HK-2 (cell line): Measurements from ENCODE around the gene LRIG1.

ENCODE experiments used
- DNase-seq: peaks from one replicate; pipeline ENCODE4 v3.0.0-alpha.2; 2018; ENCODE audit not compliant: unreplicated experiment

The LRIG1 gene

DNA sequence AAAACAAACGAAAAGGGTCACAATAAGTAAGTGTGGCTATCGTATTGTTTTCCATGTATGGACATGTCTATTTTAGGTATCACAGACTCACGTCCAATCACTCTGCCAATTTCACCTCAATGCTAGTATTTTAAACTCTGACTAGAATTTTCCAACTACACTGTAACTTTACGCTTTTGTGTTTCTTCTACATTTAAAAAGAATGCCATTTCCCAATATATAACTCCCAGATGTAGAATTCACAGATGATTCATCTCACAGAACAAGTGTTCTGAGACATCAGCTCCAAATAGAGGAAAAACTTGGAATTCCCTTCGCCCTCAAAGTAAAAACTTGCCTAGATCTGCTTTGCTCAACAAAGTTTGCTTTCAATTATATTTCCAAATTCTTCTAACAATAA, 14.2 kb downstream of the LRIG1 start:
- no peak for DNase-seq

DNA sequence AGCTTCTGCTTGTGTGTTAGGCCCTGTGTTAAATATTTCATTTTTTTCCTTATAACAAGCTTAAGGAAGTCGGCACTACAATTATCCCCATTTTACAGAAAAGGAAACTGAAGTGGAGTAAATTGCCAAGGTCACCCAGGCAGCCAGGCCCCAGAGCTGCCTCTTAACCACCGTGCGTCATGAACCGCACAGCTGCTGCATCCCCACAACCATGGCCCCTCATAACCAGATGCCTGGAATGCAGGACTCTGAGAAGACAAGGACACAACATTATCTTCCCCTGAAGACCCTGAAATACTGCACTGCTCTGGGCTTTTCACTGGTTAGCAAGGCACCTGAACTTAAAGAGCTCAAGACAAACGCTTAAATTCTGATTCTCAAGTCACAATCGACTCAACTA, 14.6 kb downstream of the LRIG1 start:
- no peak for DNase-seq

DNA sequence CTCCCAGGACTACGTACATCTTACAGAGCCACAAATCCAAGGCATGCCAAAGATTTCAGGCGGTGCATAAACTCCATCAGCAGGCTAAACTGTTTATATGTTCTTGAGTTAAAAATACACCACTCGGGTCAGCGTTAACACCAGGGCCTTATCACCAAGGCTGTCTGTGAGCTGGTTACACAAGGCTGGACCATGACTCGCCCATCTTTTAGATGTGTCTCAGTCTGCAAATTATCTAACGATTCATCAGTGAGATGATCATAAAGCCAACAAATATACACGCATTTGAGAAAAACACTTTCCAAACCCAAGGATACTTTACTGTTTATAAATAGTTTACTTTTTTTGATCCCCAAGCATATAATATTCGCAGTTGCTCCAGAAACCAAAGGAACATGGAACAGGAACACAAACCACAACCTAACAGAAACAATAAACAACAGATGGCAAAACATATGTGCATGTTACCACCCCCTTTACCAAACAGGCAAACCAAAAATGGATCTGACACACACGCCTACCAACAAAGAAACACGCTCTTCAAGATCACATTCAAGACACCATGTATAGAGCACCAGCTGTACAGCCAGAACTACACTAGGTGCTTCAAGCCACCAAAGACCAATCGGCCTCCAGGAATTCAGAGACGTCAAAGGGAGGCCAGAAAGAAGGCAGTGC, 15.4 kb downstream of the LRIG1 start:
- no peak for DNase-seq

DNA sequence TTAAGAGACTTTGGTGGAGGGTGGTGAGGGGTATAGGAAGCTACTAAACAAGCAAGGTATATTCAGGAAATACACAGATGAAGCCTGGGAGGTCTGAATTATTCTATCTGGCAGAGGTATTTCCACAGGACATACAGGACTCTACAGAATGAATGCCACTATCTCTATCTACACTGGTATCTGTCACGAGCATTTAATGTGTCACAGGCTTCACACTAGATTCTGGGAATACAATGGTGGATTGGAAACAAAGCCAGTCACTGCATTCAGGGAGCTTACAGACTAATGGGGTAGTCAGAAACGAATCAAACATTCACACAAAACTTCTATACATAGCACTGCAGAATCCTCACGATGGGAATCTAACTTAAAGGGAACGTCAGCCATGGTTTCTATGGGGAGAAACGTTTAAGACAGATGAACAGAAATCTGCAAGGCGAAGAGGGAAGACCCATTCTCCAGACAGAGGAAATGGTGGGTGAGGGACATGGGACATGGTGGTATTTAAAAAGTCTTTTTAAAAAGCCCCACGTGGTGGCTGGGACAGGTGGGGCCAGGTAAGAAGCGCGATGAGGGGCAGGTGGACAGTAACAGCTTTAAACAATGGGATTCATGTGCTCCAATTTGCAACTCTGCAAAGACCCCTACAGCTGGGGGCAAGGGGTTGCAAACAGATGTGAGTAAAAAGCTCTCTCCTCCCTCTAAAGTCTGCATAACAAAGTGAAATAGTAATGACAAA, 16.5 kb downstream of the LRIG1 start:
- DNase-seq: no peak

DNA sequence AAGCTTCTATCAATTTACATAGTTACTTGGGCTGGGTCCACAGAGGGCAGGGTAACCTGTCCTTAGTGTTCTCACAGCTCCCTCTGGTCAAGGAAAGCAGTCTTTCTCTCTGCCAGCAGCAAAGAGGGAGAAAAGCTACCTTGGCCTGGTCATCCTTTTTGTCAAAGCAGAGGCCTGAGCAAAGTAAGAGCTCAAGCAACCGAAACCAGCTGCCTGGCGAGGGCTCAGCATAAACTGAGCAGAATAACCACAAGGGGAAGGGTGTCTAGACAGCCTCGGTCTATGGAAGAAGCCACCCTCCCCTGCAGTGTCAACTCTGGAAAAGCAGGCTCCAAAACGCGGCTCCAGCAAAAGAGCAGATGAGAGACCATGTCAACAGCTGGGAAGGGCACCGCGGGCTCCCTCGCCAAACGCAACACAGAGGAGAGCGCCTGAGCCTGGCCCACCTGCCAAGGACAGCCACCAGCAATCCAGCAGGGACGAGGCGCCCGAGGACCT, 17.4 kb downstream of the LRIG1 start:
- DNase-seq: no peak

DNA sequence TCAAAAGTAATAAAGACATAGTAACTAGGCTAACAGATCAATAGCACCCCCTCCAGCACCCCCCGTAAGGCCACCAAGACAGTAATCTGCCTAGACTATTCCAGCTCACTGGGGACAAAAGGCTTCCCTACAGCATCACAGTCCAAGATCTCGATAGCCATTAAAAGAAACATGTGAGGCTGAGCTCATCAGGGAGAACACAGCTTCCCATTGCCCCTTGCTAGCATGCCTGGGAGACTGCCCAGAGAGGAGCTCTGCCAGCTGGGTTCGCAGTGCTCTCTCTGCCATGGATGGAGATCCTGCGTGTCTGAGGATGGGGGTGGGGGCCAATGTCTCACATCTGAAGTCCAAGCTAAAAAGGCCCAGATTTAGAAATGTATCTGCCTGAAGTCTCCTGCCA, 17.8 kb downstream of the LRIG1 start:
- DNase-seq: no peak

DNA sequence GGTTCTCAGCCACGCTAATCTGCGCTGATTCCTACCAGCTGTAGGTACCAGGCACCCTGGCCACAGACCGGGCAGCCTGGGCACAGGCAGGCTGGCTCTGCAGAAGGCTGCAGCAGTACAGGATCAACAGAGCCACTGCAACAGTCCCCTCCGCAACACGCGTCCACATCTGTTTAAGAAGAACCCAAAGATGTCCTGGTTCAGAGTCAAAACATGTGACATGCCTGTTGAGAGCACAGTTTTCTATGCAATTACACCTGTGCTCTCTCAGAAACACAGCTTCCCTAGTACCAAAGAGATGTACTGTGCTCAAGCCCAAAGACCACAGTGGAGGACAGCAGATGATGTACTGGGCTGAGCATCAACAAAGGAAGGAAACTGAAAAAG, 18.8 kb downstream of the LRIG1 start:
- DNase-seq: no peak

DNA sequence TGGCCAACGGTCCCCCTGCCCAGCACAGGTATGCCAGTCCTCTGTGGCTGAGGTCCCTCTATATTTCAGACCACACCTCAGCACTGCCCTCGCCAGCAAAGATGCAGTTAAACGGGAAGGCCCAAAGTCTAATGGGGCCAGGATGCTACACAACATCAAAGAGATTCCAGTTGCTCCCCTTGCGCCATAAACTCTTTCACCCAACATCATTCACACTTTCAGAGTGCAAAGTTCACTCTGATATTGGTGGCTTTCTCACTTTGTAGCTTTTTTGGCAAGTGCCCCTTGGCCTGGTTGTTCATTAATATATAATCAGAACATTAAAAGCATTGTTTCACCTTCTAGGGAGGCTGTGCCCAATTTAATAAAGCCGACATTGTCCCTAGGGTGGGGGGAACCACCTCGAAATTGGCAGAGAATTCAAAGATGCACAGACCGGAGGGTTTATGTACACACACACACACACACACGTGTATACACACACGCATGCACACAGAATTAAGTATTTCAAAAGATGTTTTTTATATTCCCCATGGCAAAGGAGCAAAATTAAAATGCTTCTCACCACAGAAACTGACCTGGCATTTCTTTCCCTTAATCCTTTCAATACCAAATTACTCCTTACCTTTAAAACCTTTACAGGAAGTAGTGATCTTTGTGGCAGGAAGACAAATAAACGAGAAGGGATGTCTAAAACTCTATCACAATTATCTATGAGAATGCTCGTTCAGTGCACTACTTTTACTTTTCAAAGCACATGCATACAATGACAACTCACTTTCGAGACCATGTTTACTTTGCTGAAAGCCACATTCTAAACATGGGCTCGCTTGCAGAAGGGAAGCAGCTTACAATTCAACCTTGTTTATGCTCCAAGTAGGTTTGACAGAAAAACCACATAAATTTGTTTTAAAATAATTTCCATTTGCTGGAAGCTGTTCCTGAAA, 19.5 kb downstream of the LRIG1 start:
- no peak for DNase-seq

DNA sequence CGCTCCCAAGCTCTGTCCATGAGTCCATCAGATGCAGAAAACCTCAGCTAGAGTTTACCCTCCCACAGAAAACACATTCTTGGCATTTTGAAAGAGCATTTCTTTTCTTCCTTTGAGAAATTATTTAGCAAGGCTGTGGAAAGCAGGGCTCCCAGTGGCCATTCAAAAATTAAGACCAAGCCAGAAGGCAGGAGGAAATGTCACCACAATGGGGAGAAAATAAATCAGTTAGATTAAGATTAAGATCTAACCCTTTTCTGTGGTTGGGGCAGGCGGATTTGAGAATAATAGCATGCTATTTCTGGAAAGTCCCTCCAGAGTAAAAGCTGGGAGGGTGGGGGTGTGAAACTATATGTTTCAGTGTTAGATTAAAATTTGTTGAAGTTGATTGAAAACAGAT, 20.2 kb downstream of the LRIG1 start:
- no peak for DNase-seq

DNA sequence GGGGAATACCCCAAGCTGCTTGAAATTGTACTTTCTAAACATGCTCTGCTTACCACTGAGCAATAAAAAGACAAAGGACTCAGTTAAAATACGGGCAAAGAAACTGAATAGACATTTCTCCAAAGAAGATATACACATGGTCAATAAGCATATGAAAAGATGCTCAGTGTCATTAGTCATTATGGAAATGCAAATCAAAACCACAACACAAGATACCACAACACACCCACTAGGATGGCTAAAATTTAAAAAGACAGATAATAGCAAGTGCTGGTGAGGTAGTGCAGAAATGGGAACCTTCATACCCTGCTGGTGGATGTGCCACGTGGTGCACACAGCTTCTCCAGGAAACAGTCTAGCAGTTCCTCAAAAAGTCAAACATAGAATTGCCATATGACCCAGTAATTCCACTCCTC, 21.3 kb downstream of the LRIG1 start:
- DNase-seq: no peak

DNA sequence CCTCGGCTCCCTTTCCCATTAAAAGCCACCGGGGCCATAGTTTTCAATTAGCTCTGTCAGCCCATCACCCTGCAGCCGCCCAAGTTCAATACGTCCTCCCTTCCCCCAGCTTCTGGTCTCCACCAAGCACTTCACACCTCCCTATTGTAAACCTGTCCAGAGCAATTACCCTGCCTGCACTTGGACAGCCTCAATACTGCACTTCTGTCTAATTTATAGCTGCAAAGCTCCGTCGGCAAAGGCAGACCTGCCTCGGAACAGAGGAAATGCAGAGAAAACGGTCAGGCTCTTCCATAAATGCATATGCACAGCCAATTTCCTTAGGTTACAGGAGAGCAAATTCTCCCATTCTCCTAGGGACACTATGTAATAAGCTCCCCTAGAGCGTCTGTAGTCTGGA, 21.9 kb downstream of the LRIG1 start:
- DNase-seq: no peak

DNA sequence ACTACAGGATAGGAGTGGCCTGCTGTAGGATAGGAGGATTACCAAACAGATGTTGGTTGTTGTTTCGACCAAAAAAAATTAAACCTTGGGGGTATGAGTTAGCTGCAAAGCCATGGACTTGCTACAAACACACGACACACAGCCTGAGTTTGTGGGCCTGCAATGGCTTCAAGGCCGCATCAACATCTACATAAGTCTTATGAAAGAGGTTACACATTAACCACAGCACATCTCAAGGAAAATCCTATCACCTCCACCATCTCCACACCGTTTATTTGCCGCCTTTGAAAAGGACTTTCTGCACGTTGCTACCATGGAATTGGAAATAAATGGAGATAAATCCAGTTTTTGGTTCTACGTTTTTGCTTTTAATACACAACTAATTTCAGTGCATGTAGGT, 23.0 kb downstream of the LRIG1 start:
- DNase-seq: no peak

DNA sequence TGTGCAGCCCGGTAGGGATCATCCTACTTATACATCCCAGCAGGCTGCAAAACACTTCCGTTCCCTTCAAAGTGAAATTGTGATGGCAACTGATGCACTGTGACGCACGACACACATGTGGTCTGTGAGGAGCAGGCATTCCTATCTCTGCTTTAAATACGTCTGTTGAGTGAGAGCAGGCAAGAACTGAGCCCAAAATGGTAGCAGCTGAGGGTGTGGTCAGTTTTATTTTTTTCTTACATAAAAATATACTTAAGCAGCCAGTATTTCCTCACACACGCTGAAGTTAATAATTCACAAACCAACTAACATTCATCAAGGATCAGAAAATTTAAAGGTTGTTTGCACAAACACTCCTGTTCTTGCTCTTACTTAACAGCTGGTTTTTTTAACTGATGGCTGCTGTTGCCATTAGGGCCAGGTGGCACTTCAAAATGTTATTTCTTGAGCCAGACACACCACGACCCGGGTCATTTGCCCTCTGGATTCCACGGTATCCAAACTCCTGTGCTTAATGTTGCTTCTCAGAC, 23.9 kb downstream of the LRIG1 start:
- no peak for DNase-seq

DNA sequence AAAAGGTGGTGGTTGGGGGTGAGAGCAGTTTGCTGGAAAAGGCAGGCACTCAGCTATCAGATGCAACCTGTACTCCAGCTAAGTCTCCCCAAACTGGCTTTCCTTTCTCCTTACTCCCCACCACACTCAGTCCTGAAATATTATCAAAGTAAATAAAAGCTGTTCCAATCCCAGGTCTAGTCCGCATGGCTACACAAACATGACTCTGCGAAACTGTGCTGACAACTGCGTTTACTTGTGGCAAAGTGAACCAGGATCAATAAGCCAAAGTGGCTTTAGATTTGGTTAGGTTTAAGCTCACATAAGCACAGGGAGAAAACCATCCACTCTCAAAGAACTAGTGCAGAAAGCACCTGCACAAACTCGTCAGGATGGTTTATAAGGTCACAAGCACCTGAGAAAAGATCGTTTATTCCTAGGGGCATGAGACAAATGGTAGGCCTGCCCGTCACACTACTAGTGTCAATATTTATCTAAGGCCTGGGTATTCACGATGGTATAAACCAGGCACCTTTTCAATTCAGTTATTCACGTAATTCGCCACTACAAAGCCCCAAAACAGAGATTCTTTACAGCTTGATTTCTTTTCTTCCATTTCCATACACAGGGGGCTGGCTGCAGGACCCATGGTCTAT, 25.3 kb downstream of the LRIG1 start:
- no peak for DNase-seq

DNA sequence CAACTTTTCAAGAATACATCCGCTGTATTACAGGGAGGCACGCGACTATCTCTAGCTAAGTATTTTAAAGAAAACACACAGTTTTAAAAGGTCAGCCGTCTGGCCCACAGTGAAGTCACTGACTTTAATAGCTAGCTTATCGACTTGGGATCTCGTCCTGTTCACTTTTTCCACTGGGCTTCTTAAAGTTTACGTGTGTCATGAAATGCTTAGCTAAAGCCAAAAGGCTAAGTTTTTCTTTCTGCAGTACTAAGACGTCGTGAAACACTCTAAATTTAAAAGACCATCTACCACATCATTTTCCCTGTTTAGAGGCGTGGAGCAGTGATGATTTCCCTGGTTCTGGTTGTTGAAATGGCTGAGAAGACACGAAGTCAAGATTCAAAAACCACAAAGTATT, 27.1 kb downstream of the LRIG1 start:
- DNase-seq: no peak

DNA sequence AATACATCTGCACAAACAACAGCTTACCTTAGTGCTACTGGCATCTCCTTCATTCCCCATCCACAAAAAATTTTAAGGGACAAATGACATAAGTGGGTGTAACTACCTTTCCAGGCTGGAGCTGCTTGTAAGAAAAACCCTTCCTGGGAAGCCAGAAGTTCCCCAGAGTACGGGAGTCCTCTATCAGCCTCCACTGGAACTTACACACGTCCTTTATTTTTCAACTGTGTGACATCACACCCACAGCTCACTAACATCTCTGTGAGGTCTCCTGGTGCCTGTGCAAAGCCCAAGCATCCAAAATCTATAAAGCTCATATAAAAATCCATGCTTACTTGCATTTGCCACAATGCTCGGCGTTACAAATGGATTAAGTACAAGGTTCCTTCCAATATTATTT, 27.6 kb downstream of the LRIG1 start:
- DNase-seq: no peak

DNA sequence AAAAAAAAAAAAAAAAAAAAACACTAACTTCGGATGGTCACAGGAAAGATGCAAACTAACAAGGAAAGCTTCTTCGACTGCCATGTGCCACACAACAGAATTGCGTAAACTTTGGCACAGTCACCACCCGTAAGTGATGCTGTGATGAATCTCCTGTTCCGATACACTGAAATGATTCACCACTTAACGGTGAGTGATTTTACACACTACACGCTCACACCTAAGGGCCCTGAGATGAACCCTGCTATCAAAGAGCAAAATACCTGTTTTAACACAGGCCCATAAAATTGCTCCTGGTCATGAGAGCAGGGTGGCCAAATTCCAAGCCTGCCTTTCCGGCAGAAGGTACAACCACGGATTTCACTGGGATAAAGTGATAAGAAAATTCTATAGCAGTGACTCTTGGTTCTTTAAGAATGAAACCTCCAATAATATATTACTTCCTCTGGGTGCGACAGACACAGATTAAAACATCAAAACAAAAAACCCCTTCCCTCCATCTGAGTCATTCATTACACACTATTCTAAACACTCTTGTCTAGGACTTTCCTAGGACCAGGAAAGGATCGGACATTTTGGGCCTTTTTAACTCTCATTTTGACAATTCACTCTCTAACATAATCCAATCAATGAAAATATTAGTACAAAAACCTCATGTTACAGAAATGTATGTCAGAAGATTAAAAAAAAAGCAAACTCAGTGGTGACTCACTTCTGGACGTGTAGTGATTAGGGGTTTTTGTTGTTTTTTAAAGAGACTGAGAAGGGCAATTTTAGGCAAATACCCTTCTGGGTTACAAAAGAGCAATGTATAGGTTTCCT, 28.3 kb downstream of the LRIG1 start:
- DNase-seq: peak; percentile 8

DNA sequence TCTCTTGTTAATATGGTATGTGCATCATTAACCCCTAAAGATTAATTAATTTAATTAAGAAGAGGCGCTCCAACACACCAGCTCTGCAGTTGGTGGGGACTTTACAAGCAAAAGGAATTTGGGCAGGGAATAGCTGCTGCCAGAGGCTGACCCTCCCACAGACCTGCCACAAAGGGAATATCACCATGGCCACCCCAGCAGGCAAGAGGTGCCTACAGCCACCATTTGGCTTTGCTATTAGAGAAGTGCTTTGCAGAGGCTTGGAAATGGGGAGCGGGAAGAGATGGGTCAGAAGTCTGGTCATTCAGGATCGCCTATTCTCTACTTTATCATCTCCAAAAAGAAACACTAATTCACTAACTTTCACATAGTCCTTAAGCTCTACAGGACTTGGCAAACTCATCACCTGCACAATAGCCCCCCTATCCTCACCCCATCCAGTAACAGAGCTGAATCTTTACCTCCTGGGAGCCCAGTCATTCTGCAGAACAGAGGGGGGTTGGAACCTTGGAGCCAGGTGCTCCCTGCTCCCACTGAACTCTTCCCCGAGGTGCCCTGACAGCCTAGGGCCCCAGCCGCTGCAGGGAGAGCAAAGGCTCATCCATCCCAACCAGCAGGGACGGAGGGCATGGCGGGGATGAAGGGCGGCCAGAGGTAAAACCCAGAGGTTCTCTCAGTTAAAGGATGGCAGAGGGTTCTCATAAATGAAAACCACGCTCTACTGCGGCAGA, 29.7 kb downstream of the LRIG1 start:
- DNase-seq: no peak

DNA sequence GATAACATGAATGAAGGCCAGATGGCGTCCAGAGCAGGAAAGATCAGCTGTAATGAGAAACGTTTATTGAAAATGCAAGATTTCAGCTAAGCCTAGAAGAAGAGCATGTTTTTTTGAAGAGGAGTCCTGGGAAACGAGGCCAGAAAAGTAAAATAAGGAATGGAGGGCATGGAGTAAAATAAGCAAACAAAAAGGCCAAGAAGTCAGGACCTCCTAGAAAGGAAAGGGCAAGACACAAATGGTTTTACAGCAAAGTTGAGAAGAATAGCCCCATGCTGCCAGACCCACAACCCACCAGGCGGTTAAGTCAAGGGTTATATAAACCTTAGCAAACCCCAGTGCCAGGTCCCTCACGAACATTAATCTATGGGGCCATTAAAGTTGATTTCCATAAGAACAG, 30.5 kb downstream of the LRIG1 start:
- DNase-seq: no peak

DNA sequence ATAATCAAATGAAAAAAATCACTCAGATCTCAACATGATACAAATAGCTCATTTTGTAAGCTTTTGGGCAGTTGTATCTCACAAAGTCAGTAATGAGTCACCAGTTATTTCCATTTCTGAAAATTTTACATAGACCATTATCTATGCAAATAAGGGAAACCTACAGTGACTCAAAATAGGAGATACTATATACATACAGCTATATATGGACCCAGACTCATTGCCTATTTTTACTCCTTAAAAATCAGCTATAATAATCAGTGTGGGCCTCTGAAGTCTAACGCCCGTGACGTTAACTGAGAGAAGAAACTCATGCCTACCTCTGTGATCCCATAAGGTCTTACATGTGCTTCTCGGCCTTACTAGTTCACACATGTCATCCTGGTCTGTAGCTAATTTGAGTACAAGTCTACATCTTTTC, 31.6 kb downstream of the LRIG1 start:
- DNase-seq: no peak
